Activated naive CD8-positive, alpha-beta T cell treated with anti-CD3 and anti-CD28 coated beads, Interleukin-2, amount 50 U/mL, for 24 hours (primary cell): Measurements from ENCODE around the gene SLIT3.

Source experiments
- ATAC-seq: fragments of 150-1000 bp; cut with Tn5 transposase; one replicate; pipeline ENCODE4 v1.10.0; 2021
- DNase-seq: peaks from one replicate; pipeline ENCODE4 v3.0.0; 2021
- H3K27ac Mint-ChIP-seq: one replicate; pipeline ENCODE4 v1.8.0; 2021; ENCODE audit warnings: mild to moderate bottlenecking, mixed read lengths
- H3K27me3 Mint-ChIP-seq: one replicate; pipeline ENCODE4 v1.8.0; 2021; ENCODE audit warnings: mixed read lengths
- H3K36me3 Mint-ChIP-seq: one replicate; pipeline ENCODE4 v1.8.0; 2021; ENCODE audit warnings: low read depth, mixed read lengths
- H3K4me1 Mint-ChIP-seq: one replicate; pipeline ENCODE4 v1.8.0; 2021; ENCODE audit warnings: mixed read lengths
- H3K4me3 Mint-ChIP-seq: one replicate; pipeline ENCODE4 v1.8.0; 2021; ENCODE audit warnings: mild to moderate bottlenecking, moderate library complexity, mixed read lengths
- H3K9me3 Mint-ChIP-seq: one replicate; pipeline ENCODE4 v1.8.0; 2021; ENCODE audit warnings: mixed read lengths

Gene SLIT3

DNA sequence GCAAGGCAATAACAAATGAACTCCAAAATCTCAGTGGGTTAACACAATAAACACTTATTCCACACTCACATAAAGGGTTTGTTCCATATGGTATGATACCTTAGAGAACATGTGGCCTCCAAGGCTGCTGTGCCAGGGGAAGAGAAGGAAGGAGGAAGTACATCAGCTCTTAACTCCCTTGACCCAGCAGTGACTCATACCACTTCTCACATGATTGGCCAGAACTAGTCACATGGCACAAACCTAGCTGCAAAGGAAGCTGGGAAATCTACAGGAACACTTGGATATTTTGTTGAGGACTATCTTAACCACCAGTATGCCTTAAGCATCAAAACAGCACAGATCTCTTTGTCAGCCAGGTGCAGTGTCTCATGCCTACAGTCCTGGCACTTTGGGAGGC, 99.3 kb downstream of the SLIT3 start:
- H3K9me3 Mint-ChIP-seq = peaks cover 10% of the 10 kb centered on the region
- no peaks in the 10 kb centered on the region for H3K4me1 Mint-ChIP-seq
- no peak overlapping the region for H3K27ac Mint-ChIP-seq
- no peak overlapping the region for H3K4me3 Mint-ChIP-seq
- no peaks in the 10 kb centered on the region for H3K36me3 Mint-ChIP-seq
- ATAC-seq = no peak
- no peak for DNase-seq
- H3K27me3 Mint-ChIP-seq = peaks cover 3% of the 10 kb centered on the region

DNA sequence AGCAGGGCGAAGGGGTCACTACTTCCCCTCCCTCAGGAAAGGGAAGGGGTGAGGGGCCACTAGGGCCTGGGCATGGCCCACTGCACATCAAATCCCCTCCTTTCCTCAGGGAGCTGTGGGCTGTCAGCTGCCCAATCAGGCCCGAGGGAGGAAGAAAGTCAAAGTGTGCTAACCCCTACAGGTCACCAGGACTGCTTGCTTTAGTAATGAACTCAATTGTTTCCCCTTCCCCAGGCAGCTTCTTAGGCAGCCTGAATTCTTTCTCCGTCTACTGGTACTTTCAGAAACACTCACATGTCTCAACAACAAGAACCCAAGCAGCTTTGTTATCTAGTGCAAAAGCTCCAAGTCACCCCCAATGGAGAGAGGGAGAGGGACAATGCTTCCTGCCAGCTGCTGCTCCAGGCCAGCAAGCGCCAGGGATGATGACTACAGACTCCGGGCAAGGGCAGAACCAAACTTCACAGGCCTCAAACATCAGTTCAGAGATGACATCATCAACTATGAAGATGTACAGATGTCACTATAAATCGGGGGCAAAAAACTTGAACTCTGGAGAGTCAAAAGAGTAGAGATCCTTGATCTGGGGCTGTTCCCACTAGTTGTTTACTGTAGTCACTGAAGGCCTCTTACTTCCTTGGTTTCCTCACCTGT, 100.7 kb downstream of the SLIT3 start:
- Mint-ChIP-seq H3K27me3 (peaks cover 3% of the 10 kb centered on the region), H3K4me1 (no peaks in the 10 kb centered on the region)

DNA sequence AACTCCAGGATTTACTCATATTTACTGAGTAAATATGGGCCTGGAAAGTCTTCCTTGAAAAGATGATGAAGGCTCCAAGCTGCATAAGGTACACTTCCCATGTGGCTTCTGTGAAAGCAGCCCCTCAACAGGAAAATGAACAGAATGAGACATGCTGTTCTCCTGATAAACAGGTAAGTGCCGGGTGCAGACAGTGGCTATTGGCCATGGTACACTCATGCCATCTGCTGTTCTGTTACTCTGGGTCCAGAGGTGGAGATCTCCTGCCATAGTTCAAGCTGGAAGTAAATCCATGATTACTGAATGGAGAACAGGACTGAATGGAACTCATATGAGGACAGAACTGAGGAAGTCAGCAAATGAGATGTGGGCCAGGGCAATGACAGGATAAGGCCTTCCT, 103.6 kb downstream of the SLIT3 start:
- Mint-ChIP-seq H3K27me3 (peaks cover 3% of the 10 kb centered on the region), H3K4me1 (no peaks in the 10 kb centered on the region), H3K4me3 (no peak overlapping the region), H3K36me3 (no peaks in the 10 kb centered on the region), H3K27ac (no peak overlapping the region), H3K9me3 (peaks cover 4% of the 10 kb centered on the region)
- DNase-seq = no peak
- ATAC-seq = no peak

More for the DNA sequence above, 100.7 kb downstream of the SLIT3 start:
- no peak for ATAC-seq
- Mint-ChIP-seq H3K36me3 (no peaks in the 10 kb centered on the region), H3K4me3 (no peak overlapping the region), H3K9me3 (peaks cover 10% of the 10 kb centered on the region), H3K27ac (no peak overlapping the region)
- DNase-seq = no peak

DNA sequence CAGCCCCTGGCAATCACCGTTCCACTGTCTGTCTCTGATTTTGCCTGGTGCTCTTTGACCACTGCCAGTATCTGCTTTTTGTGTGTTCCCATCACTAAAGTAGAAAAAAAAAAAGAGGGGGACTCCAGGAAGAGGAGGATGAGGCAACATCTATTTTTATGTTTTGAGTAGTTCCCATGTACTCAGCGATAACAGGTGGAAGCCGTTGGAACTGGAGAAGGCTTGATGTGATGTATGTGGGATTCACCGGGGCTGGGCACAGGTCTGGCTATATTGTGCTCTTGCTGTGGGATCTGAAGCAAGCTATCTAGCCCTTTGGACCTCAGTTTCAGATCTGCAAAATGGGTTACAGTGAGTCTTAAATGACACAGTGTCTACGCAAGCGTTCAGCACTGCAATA, 104.9 kb downstream of the SLIT3 start:
- DNase-seq (no peak), ATAC-seq (no peak)
- Mint-ChIP-seq H3K27ac (no peak overlapping the region), H3K36me3 (no peaks in the 10 kb centered on the region), H3K27me3 (peaks cover 1% of the 10 kb centered on the region), H3K4me3 (no peak overlapping the region), H3K4me1 (no peaks in the 10 kb centered on the region), H3K9me3 (no peaks in the 10 kb centered on the region)

DNA sequence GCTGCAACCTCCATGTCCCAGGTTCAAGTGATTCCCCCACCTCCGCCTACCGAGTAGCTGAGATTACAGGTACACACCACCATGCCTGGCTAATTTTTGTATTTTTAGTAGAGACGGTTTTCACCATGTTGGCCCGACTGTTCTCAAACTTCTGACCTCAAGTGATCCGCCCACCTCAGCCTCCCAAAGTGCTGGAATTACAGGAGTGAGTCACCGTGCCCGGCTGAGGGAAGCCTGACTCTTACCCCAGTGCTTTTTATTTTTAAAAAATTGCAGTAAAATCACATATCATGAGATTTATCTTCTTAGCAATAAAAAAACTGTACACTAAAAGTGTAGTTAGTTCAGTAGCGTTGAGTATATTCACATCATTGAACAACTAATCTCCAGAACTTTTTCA, 105.3 kb downstream of the SLIT3 start:
- H3K4me1 Mint-ChIP-seq = no peaks in the 10 kb centered on the region
- no peaks in the 10 kb centered on the region for H3K36me3 Mint-ChIP-seq
- no peaks in the 10 kb centered on the region for H3K9me3 Mint-ChIP-seq
- no peak overlapping the region for H3K4me3 Mint-ChIP-seq
- ATAC-seq = no peak
- H3K27me3 Mint-ChIP-seq = peaks cover 1% of the 10 kb centered on the region
- no peak for DNase-seq
- H3K27ac Mint-ChIP-seq = no peak overlapping the region

DNA sequence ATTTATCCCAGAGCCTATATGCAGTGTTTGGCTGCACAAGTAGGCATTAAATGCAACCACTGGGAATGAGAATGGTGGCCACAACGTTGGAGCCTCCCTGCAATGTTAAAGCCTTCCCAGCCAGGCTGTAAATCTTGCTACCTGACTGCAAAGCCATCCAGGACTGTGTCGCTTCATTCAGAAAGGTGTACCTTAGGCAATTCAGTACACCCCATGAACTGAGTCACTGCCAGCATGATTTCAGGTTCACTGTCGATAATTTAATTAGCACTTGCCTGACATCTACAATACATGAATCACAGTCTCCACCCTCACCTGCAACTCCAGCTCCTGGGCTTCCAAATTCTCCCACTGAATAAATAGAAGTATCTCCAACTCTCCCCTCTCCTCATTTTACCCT, 108.4 kb downstream of the SLIT3 start:
- Mint-ChIP-seq H3K36me3 (no peaks in the 10 kb centered on the region), H3K9me3 (no peaks in the 10 kb centered on the region), H3K4me1 (no peaks in the 10 kb centered on the region), H3K27ac (no peak overlapping the region), H3K4me3 (no peak overlapping the region), H3K27me3 (peaks cover 1% of the 10 kb centered on the region)
- ATAC-seq (no peak), DNase-seq (no peak)

DNA sequence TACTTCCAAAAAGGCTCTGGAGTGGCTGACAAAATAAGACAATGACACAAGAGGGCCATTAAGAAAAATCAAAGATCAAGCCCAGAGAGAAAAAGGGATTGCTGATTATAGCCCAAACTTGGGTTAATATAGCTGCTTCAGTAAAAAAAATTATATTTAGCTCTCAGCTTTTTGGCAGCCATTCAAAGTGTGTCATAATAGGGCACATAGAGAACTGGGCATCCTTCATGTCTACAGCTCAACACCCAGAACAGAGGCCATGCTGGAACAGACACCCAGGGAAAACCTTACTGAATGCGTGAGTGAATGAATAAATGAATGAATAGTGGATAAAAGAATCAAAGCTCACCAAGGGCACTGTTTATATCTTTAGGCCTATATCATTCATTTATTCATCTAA, 110.1 kb downstream of the SLIT3 start:
- ATAC-seq (no peak), DNase-seq (no peak)
- no peak overlapping the region for H3K27ac Mint-ChIP-seq
- H3K27me3 Mint-ChIP-seq = no peaks in the 10 kb centered on the region
- H3K9me3 Mint-ChIP-seq = no peaks in the 10 kb centered on the region
- no peaks in the 10 kb centered on the region for H3K4me1 Mint-ChIP-seq
- no peaks in the 10 kb centered on the region for H3K36me3 Mint-ChIP-seq
- no peak overlapping the region for H3K4me3 Mint-ChIP-seq

DNA sequence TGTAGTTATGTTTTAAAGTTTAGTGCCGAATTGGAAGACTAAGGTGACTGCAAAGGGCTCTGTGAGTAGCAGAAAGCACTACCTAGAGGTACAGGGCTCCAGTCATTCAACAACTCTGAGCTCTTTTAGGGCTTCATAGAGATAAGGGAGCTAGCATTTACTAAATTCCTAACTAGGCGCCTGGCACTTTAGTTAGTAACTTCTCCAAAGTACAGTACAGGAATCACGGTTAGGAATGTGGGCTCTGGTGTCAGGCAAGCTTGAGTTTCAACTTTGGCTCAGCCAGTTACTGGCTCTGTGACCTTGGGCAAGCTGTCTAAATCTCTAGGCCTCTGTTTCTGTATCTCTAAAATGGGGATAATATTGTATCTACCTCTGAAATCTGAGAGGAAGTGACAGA, 115.3 kb downstream of the SLIT3 start:
- Mint-ChIP-seq H3K36me3 (no peaks in the 10 kb centered on the region), H3K27me3 (no peaks in the 10 kb centered on the region), H3K9me3 (no peaks in the 10 kb centered on the region), H3K4me3 (no peak overlapping the region), H3K27ac (no peak overlapping the region), H3K4me1 (no peaks in the 10 kb centered on the region)
- DNase-seq (no peak), ATAC-seq (no peak)

DNA sequence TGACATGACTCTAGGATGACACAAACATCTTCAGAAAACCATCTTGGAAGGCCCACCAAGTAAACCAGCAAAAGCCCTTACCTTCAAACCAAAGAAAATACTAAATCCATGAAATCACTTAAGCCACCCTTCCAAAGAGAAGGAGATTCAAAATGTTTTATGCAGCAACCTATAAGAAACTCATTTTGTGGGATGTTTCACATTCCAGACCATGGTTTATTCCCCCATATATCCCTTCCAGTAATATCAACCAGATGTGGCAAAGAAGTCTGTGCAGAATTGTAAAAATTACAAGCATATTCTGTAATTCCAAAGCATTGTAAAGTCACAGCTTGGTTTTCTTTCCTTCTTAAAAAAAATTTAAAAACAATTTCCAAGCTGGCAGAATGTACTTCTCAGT, 117.4 kb downstream of the SLIT3 start:
- no peaks in the 10 kb centered on the region for H3K9me3 Mint-ChIP-seq
- DNase-seq (no peak), ATAC-seq (no peak)
- H3K4me3 Mint-ChIP-seq = no peak overlapping the region
- no peaks in the 10 kb centered on the region for H3K4me1 Mint-ChIP-seq
- no peak overlapping the region for H3K27ac Mint-ChIP-seq
- H3K36me3 Mint-ChIP-seq = no peaks in the 10 kb centered on the region
- no peaks in the 10 kb centered on the region for H3K27me3 Mint-ChIP-seq

DNA sequence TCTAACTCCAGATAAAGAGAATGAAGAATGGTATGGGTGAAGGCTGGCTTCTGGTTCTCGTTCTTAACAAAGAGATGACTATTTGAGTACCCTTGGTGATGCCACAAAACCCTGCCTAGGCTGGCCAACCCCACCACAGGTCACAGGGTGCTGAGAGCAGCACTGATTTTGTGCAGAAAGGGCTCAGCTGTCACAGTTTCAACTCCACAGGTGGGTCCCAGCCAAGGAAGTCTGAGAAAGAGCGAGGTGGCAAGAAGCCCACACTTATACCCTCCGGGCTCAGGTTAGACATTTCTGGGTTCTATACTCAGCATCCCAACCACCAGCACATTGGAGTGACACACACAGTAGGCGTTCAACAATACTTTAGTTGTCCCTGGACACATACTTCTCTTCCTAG, 118.1 kb downstream of the SLIT3 start:
- Mint-ChIP-seq H3K4me1 (no peaks in the 10 kb centered on the region), H3K9me3 (no peaks in the 10 kb centered on the region), H3K27ac (no peak overlapping the region), H3K27me3 (no peaks in the 10 kb centered on the region), H3K36me3 (no peaks in the 10 kb centered on the region), H3K4me3 (no peak overlapping the region)
- ATAC-seq (no peak), DNase-seq (no peak)

DNA sequence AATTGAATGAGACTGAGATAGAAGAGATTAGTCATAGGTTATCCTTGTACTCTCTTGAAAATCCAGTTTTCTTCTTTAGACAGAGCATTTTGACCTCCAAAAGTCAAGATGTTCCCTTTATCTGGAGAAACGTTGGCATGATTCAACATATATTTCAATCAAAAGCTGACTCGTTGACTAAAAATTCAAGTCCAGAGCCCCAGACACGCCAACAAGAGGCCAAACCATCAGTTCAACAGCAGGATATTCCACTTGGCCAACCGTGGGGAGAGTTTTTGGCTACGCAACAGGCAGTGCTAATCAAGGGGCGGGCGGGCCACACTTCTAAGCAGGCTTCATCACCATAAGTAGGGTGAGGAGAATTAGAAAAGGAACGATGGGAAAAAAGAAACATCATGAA, 119.1 kb downstream of the SLIT3 start:
- Mint-ChIP-seq H3K4me3 (no peak overlapping the region), H3K4me1 (no peaks in the 10 kb centered on the region), H3K9me3 (no peaks in the 10 kb centered on the region), H3K27me3 (no peaks in the 10 kb centered on the region), H3K27ac (no peak overlapping the region), H3K36me3 (no peaks in the 10 kb centered on the region)
- DNase-seq = no peak
- no peak for ATAC-seq

DNA sequence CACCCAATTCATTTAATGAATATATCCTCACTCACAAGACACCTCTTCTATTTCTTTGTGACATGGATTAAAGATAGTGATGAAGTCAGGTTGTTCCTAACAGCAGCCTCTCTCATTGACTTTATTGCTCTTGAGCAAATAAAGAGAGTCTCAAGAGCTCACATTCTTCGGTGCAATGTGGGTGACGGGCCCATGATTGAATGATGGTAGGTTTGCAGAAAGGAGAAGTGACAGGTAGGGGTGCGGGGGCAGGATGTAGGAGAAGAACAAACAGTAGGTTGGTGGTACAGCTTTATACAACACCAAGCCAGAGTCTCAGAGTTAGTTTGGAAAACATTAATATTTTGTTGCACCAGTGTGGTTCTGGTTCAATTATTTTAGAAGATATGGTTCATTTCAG, 122.2 kb downstream of the SLIT3 start:
- H3K27ac Mint-ChIP-seq = no peak overlapping the region
- H3K27me3 Mint-ChIP-seq = no peaks in the 10 kb centered on the region
- no peak overlapping the region for H3K4me3 Mint-ChIP-seq
- H3K36me3 Mint-ChIP-seq = no peaks in the 10 kb centered on the region
- no peak for ATAC-seq
- no peaks in the 10 kb centered on the region for H3K9me3 Mint-ChIP-seq
- H3K4me1 Mint-ChIP-seq = no peaks in the 10 kb centered on the region
- no peak for DNase-seq

DNA sequence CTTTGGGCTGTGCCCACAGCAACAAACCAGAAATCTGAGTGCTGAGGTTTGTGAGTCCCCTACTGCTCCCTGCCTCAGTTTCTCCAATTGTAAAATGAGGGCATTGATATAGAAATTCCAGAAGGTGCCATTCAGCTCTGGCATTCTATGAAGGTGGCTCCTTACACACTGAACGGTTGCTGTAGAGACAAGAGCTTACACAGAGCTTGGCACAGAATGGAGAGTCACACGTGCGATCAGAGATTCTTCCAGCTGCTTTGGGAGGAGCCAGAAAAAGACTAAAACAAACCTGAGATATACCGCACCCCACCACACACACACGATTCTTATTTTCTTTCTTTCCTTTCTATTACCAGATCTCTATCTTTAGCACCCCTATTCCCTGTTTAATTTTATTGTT, 122.7 kb downstream of the SLIT3 start:
- Mint-ChIP-seq H3K4me3 (no peak overlapping the region), H3K4me1 (no peaks in the 10 kb centered on the region), H3K27me3 (no peaks in the 10 kb centered on the region), H3K9me3 (no peaks in the 10 kb centered on the region), H3K27ac (no peak overlapping the region), H3K36me3 (no peaks in the 10 kb centered on the region)
- DNase-seq = no peak
- no peak for ATAC-seq

DNA sequence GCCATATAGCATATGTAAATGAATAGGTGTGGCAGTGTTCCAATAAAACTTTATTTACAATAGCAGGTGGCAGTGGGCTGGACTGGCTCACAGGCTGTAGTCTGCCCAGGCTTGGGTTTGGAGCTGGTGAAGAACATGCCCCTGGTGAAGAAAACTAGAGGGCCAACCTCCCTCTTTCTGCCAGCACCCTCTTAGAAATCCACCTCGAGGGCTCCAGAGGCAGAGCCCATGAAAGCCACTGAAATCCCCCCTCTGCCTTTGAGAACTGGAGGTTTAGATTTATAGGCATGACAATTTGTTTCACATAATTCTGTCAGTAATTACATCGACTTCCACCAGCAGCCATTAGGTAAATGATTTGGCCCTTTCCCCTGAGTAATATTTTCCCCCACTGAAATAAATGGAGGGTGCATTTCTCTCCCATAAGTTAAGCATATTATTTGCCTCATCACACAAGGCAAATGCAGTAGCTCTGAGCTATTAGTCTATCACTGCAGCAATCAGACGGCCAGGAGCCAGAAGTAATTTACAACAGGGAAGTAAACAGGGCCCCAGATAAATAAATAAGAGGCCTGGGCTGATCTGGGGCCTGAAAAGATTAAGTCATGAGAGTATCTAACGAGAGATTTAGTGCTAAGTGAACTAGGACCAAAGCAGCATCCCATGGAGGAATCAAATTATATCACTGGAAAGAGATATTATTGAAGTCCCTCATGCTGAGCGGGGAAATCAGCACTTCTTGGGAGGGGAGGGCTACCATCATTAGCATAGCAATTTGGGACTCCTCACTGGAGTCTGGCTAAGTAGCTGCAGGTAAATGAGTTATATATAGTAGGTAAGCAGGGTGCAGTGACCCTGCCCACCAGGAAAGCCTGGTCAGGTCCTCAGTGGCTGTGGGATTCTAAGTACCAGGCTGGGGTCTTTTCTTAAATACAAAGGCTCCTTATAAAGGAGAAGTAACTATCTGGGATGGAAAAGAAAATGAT, 123.9 kb downstream of the SLIT3 start:
- no peaks in the 10 kb centered on the region for H3K27me3 Mint-ChIP-seq
- no peaks in the 10 kb centered on the region for H3K36me3 Mint-ChIP-seq
- H3K9me3 Mint-ChIP-seq = no peaks in the 10 kb centered on the region
- H3K27ac Mint-ChIP-seq = no peak overlapping the region
- H3K4me3 Mint-ChIP-seq = no peak overlapping the region
- H3K4me1 Mint-ChIP-seq = no peaks in the 10 kb centered on the region
- DNase-seq = no peak
- ATAC-seq = no peak

DNA sequence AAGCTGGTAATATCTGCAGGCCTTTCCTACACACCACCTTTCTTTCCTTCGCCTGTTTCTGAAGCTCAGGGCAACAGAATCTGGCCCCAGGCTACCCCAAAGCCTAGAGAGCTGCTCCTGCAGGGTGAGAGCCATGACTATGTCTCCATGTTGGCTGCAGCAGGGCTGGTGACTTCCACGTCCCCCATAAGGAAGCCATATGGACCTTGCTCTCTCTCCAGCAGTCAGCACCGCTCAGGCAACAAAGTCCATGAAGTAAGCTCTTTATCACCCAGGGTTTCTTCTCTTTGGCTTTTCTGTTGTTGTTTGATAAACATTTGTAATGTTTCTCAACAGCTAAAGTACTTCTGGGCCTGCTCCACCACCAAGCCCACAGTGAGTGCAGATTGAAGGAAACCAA, 125.2 kb downstream of the SLIT3 start:
- no peak overlapping the region for H3K27ac Mint-ChIP-seq
- no peak overlapping the region for H3K4me3 Mint-ChIP-seq
- no peaks in the 10 kb centered on the region for H3K9me3 Mint-ChIP-seq
- no peaks in the 10 kb centered on the region for H3K4me1 Mint-ChIP-seq
- no peaks in the 10 kb centered on the region for H3K36me3 Mint-ChIP-seq
- no peak for ATAC-seq
- no peak for DNase-seq
- no peaks in the 10 kb centered on the region for H3K27me3 Mint-ChIP-seq
